Measurements from ENCODE around the gene POGK.

The POGK gene

DNA sequence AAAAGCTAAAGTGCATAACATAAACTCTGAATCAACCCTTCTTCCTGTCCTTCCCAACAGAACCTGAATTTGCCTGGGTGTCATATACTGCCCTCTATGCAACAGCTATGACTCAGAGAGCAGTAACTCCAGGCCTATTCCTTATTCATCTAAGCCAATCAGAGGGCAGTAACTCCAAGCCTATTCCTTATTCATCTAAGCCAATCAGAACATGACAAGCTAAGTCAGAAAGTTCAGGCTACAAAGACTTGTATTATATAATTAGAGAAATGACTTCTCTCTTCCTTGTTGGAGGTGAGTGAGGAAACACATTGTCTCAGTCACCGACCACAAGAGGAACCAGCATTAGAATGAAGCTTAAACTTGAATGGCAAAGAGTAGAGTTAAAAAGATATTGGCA, 63.0 kb downstream of the POGK start:
- no peak for DNase-seq (ENCODE audit: low read depth in 2 of 2)

DNA sequence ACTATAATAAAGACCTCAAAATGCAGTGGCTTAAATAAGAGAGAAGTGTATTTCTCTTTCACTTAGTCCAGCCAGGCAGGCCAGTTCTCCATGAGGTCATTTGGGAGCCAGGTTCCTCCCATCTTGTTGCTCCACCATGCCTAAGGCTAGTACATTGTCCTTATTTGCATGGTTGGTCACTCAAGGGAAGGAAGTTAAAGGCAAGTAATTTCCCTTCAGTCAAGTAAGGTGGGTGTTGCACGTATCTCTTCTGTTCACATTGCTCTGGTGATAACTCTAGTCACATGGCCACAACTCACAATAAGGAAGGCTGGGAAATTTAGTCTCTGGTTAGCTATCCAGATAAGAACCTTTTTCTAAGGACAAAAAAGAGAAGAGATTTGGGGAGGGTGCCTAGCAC, 64.0 kb downstream of the POGK start:
- no peak for DNase-seq (ENCODE audit: low read depth in 2 of 2)

DNA sequence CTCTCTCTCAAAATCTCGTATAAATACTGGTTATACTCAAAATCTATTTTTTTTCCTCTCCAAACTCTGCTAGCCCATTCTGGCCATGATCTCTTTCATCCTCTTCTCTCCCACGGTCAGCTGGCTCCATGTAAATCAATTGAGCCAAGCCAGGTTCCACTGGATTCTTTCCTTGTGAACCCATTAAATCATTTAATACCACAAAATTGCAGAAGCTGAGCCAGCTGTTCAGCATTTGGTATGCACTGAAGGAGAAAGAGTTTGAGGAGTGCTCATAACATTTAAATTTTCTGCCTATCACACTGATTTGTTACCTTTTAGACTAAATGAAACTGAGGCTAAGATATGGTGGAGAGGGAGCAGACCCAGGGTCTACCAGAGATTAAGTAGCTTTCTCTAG, 65.9 kb downstream of the POGK start:
- DNase-seq (ENCODE audit: low read depth in 2 of 2) = no peak

DNA sequence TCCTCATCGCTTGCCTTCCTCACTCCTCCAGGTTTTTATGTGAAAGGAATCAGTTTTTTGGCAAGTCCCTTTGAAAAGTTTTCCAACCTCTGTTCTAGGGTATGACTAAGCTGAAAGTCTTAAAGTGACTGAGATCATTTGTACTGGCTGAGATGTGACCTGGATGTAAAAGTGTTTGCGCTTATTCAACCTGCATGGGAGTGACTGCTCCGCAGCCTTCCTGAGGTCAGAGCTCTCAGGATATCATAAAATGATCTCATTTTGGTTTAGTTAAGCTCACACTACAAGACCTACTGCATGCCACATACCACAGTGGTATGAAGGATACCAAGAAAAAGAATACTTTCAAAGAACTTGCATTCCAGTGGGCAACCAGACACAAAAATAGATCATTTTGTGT, 66.6 kb downstream of the POGK start:
- DNase-seq (ENCODE audit: low read depth in 2 of 2) = no peak
